H1 (cell line): ENCODE data around the gene ZNF771. TPM values are rescaled to one million over a fixed set of nuclear protein-coding genes. Genes with fewer than 3 reads are reported as not detected.

Experiments
- CTCF ChIA-PET: fragments of 300-600 bp; sonication (Branson Sonifier 250); formaldehyde crosslinking; loops from one replicate; lab custom pipeline; 2021; ENCODE audit not compliant: partially characterized antibody; lab: Charles Lee
- POLR2A ChIA-PET: fragments of 300-600 bp; sonication (Branson Sonifier 250); formaldehyde crosslinking; loops from one replicate; lab custom pipeline; 2021; ENCODE audit warnings: inconsistent platforms; ENCODE audit not compliant: partially characterized antibody; lab: Charles Lee
- DNase-seq, 2 experiments: peaks; one replicate each; pipeline versions ENCODE4 v3.0.0 to v3.0.0-alpha.2; 2010 to 2022; ENCODE audit warnings: low spot score in 2 of 2, low read depth in 1 of 2, mixed read lengths in 1 of 2
- FAIRE-seq: peaks from 2 replicates; lab custom pipeline; 2011; peaks lifted over from hg19 to GRCh38; lab: Jason Lieb, UNC
- H2AFZ ChIP-seq: 2 replicates; pipeline ENCODE4 v1.8.1; 2012; ENCODE audit warnings: low read length, inconsistent platforms
- H2AK5ac ChIP-seq: 2 replicates; pipeline ENCODE4 v1.6.1; 2013; ENCODE audit warnings: low read depth, low read length
- H2BK120ac ChIP-seq: replicated peaks from 2 replicates; pipeline ENCODE3; 2013; ENCODE audit warnings: low read depth, low read length, inconsistent platforms
- H2BK12ac ChIP-seq: 2 replicates; pipeline ENCODE4 v1.6.1; 2013; ENCODE audit warnings: low read depth, low read length
- H2BK15ac ChIP-seq: 2 replicates; pipeline ENCODE4 v1.6.1; 2013; ENCODE audit warnings: low read length
- H2BK20ac ChIP-seq: 2 replicates; pipeline ENCODE4 v1.6.1; 2013; ENCODE audit warnings: low read length
- H2BK5ac ChIP-seq: 2 replicates; pipeline ENCODE4 v1.6.1; 2013; ENCODE audit warnings: low read depth, low read length
- H3K14ac ChIP-seq: 2 replicates; pipeline ENCODE4 v1.6.1; 2013; ENCODE audit warnings: inconsistent platforms; ENCODE audit not compliant: insufficient read length
- H3K18ac ChIP-seq: 2 replicates; pipeline ENCODE4 v1.6.1; 2013; ENCODE audit warnings: low read length; ENCODE audit errors: extremely low read depth
- H3K23ac ChIP-seq: 2 replicates; pipeline ENCODE4 v1.6.1; 2013; ENCODE audit warnings: inconsistent platforms; ENCODE audit not compliant: insufficient read length
- H3K23me2 ChIP-seq: 2 replicates; pipeline ENCODE4 v1.6.1; 2013; ENCODE audit warnings: low read depth, low read length
- H3K27ac ChIP-seq: 2 replicates; pipeline ENCODE4 v1.6.1; 2011; ENCODE audit warnings: low read depth, low read length, inconsistent platforms
- H3K27me3 ChIP-seq, 4 experiments: replicated peaks in 1 of 4; 1 replicate in 1 of 4; 2 replicates in 3 of 4; pipeline versions ENCODE4 v1.6.1 to v1.8.1; 2011 to 2013; ENCODE audit warnings: low read length in 3 of 4, mild to moderate bottlenecking in 3 of 4, inconsistent platforms in 2 of 4, mixed read lengths in 2 of 4, moderate library complexity in 1 of 4; ENCODE audit not compliant: control insufficient read depth in 3 of 4, insufficient read depth in 3 of 4; ENCODE audit errors: extremely low read depth in 1 of 4
- H3K36me3 ChIP-seq, 4 experiments: 2 replicates each; pipeline versions ENCODE4 v1.6.1 to v1.8.1; 2011 to 2013; ENCODE audit warnings: mild to moderate bottlenecking in 4 of 4, low read length in 3 of 4, moderate library complexity in 2 of 4, control low read depth in 1 of 4, inconsistent platforms in 1 of 4; ENCODE audit not compliant: insufficient read depth in 4 of 4, control insufficient read depth in 2 of 4
- H3K4ac ChIP-seq: replicated peaks from 2 replicates; pipeline ENCODE3; 2013; ENCODE audit warnings: low read length, low read depth, mixed read lengths, inconsistent platforms; ENCODE audit not compliant: insufficient read length
- H3K4me1 ChIP-seq, 4 experiments: replicated peaks in 1 of 4; 1 replicate in 1 of 4; 2 replicates in 3 of 4; pipeline versions ENCODE4 v1.6.1 to v1.8.1; 2011 to 2013; ENCODE audit warnings: low read length in 3 of 4, inconsistent platforms in 2 of 4, mixed read lengths in 1 of 4; ENCODE audit not compliant: insufficient read depth in 4 of 4, control insufficient read depth in 3 of 4
- H3K4me2 ChIP-seq, 2 experiments: 2 replicates each; pipeline versions ENCODE4 v1.6.1 to v1.8.1; 2011 to 2013; ENCODE audit warnings: low read depth in 2 of 2, low read length in 2 of 2, control low read depth in 1 of 2, inconsistent platforms in 1 of 2, mild to moderate bottlenecking in 1 of 2; ENCODE audit not compliant: insufficient read depth in 1 of 2
- H3K4me3 ChIP-seq, 4 experiments: fragments of 200-600, 300-600 bp in 1 of 4; sonication (generic), shearing (Covaris generic), sonication (Bioruptor Twin) in 1 of 4; 2 replicates each; pipeline versions ENCODE4 v1.5.1 to v1.8.1; 2011 to 2016; ENCODE audit warnings: low read length in 4 of 4, low read depth in 3 of 4, control low read depth in 2 of 4, inconsistent platforms in 2 of 4, mild to moderate bottlenecking in 2 of 4, mixed read lengths in 1 of 4, moderate library complexity in 1 of 4; ENCODE audit not compliant: insufficient read depth in 2 of 4; ENCODE audit errors: extremely low read depth in 1 of 4
- H3K56ac ChIP-seq: replicated peaks from 2 replicates; pipeline ENCODE3; 2013; ENCODE audit warnings: low read depth, mild to moderate bottlenecking, mixed read lengths, low read length, inconsistent platforms; ENCODE audit not compliant: insufficient read length
- H3K79me1 ChIP-seq: 2 replicates; pipeline ENCODE4 v1.6.1; 2013; ENCODE audit warnings: low read depth, low read length, control low read depth
- H3K79me2 ChIP-seq, 2 experiments: 2 replicates each; pipeline versions ENCODE4 v1.6.1 to v1.8.1; 2012 to 2013; ENCODE audit warnings: low read length in 2 of 2, mild to moderate bottlenecking in 2 of 2, inconsistent platforms in 1 of 2; ENCODE audit not compliant: insufficient read depth in 2 of 2, control insufficient read depth in 1 of 2
- H3K9ac ChIP-seq, 4 experiments: replicated peaks in 1 of 4; 1 replicate in 1 of 4; 2 replicates in 3 of 4; pipeline versions ENCODE4 v1.6.1 to v1.8.1; 2011 to 2013; ENCODE audit warnings: low read depth in 3 of 4, low read length in 3 of 4, control low read depth in 2 of 4, mild to moderate bottlenecking in 2 of 4, moderate library complexity in 2 of 4, inconsistent platforms in 1 of 4; ENCODE audit errors: extremely low read depth in 1 of 4
- H3K9me3 ChIP-seq, 2 experiments: 2 replicates each; pipeline versions ENCODE4 v1.6.1 to v1.8.1; 2012 to 2013; ENCODE audit warnings: mild to moderate bottlenecking in 2 of 2, moderate library complexity in 2 of 2, control low read depth in 1 of 2, inconsistent platforms in 1 of 2, low read depth in 1 of 2, low read length in 1 of 2, mixed read lengths in 1 of 2; ENCODE audit not compliant: insufficient read depth in 2 of 2
- H4K20me1 ChIP-seq, 2 experiments: replicated peaks in 1 of 2; 2 replicates each; pipeline versions ENCODE3 to v1.8.1; 2011 to 2013; ENCODE audit warnings: inconsistent platforms in 2 of 2, low read length in 2 of 2, mild to moderate bottlenecking in 1 of 2; ENCODE audit not compliant: insufficient read depth in 2 of 2, control insufficient read depth in 1 of 2
- H4K5ac ChIP-seq: 2 replicates; pipeline ENCODE4 v1.6.1; 2013; ENCODE audit warnings: low read length, low read depth, mixed read lengths, inconsistent platforms; ENCODE audit not compliant: insufficient read length
- H4K8ac ChIP-seq: 2 replicates; pipeline ENCODE4 v1.8.0; 2013; ENCODE audit warnings: mild to moderate bottlenecking, moderate library complexity, low read length, inconsistent platforms; ENCODE audit not compliant: insufficient read depth; ENCODE audit errors: extremely low read depth
- H4K91ac ChIP-seq: replicated peaks from 2 replicates; pipeline ENCODE3; 2013; ENCODE audit warnings: low read length, mixed read lengths, inconsistent platforms; ENCODE audit not compliant: insufficient read length
- ASH2L ChIP-seq: fragments of 200-600, 300-600 bp; sonication (generic); IDR thresholded peaks from one replicate; pipeline ENCODE4 v1.7.1; 2017; ENCODE audit warnings: low read length
- BRCA1 ChIP-seq: IDR thresholded peaks from 2 replicates; pipeline ENCODE4 v1.6.1; 2012; ENCODE audit warnings: low read depth, low read length, improper control_type of control experiment
- EP300 ChIP-seq, 2 experiments: IDR thresholded peaks; 1 replicate in 1 of 2; 2 replicates in 1 of 2; pipeline ENCODE4 v1.6.1; 2011 to 2012; ENCODE audit warnings: low read depth in 2 of 2, low read length in 2 of 2, mild to moderate bottlenecking in 2 of 2, borderline replicate concordance in 1 of 2, inconsistent platforms in 1 of 2, moderate library complexity in 1 of 2
- RNF2 ChIP-seq: fragments of 200-900, 300-1000 bp; sonication (generic); IDR thresholded peaks from 2 replicates; pipeline ENCODE4 v1.7.1; 2016; ENCODE audit warnings: borderline replicate concordance, low read depth, mild to moderate bottlenecking, antibody characterized with exemption, low read length; ENCODE audit not compliant: poor library complexity, severe bottlenecking; ENCODE audit errors: missing control alignments
- RXRA ChIP-seq: IDR thresholded peaks from 2 replicates; pipeline ENCODE4 v1.6.1; 2011; ENCODE audit warnings: low read depth, mild to moderate bottlenecking, low read length, moderate library complexity; ENCODE audit not compliant: insufficient read depth
- SRF ChIP-seq: IDR thresholded peaks from 2 replicates; pipeline ENCODE4 v1.6.1; 2011; ENCODE audit warnings: mild to moderate bottlenecking, low read depth, low read length, moderate library complexity
- TBP ChIP-seq: IDR thresholded peaks from 2 replicates; pipeline ENCODE4 v1.6.1; 2011; ENCODE audit warnings: low read depth, low read length, improper control_type of control experiment
- TEAD4 ChIP-seq: IDR thresholded peaks from 2 replicates; pipeline ENCODE4 v1.6.1; 2012; ENCODE audit warnings: low read depth, low read length, inconsistent platforms, mixed read lengths
- YY1 ChIP-seq: IDR thresholded peaks from 2 replicates; pipeline ENCODE4 v1.6.1; 2011; ENCODE audit warnings: low read depth, mild to moderate bottlenecking, low read length
- WGBS, 2 experiments: shearing (Covaris generic) in 1 of 2; methylation state at CpG; one replicate each; pipeline versions ENCODE4 v1.1.6 to v1.1.7; 2013 to 2015; ENCODE audit warnings: low lambda C conversion rate in 2 of 2, mixed read lengths in 2 of 2, inconsistent platforms in 1 of 2, low coverage in 1 of 2, missing lambda C conversion rate in 1 of 2; ENCODE audit not compliant: insufficient replicate concordance in 2 of 2, insufficient coverage in 1 of 2, insufficient read length in 1 of 2; ENCODE audit errors: extremely low coverage in 1 of 2, missing lambda C conversion rate in 1 of 2; 5-methylcytosine and 5-hydroxymethylcytosine counted together
- polyA plus RNA-seq, 7 experiments: library from polyadenylated mRNA; depleted of rRNA in 3 of 7; stranded (reverse) in 5 of 7; unstranded in 2 of 7; fragments of >200 nt in 5 of 7; fragments of 200-250 nt in 2 of 7; gene quantifications; 1 replicate in 5 of 7; 2 replicates in 1 of 7; 4 replicates in 1 of 7; pipeline versions ENCODE4 v1.2.1 to v1.2.3, GENCODE V29; 2011 to 2013; ENCODE audit warnings: missing spikeins in 2 of 7, mixed read lengths in 2 of 7
- total RNA-seq: library from RNA; stranded (reverse); fragmentation: NEBNext Ultra II Directional; extraction: Animal tissue kit (Norgen Biotek cat#: 25700); gene quantifications from 2 replicates; pipeline ENCODE4 v1.2.1, GENCODE V29; 2021
- TF ChIP-seq, protein P1 (sequence below): IDR thresholded peaks from 2 replicates; pipeline ENCODE4 v1.6.1; 2012; ENCODE audit warnings: inconsistent platforms

ZNF771 gene
- total and polyA plus RNA-seq, 2 of the 8 experiments (the other 6 are each of a cell fraction or from before 2014, with no cell fraction given), result 10.6 to 15.7 TPM

DNA sequence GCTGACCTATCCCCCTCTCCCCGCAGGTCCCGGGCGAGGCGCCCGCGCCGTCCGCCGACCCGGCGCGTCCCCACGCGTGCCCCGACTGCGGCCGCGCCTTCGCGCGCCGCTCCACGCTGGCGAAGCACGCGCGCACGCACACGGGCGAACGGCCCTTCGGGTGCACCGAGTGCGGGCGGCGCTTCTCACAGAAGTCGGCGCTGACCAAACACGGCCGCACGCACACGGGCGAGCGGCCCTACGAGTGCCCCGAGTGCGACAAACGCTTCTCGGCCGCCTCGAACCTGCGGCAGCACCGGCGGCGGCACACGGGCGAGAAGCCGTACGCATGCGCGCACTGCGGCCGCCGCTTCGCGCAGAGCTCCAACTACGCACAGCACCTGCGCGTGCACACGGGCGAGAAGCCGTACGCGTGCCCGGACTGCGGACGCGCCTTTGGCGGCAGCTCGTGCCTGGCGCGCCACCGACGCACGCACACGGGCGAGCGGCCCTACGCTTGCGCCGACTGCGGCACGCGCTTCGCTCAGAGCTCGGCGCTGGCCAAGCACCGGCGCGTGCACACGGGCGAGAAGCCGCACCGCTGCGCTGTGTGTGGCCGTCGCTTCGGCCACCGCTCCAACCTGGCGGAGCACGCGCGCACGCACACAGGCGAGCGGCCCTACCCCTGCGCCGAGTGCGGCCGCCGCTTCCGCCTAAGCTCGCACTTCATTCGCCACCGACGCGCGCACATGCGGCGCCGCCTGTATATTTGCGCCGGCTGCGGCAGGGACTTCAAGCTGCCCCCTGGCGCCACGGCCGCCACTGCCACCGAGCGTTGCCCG lies 10.3 kb downstream of the ZNF771 start:
- 2% methylated on average over 129 of the region's 140 CpGs; no CpG with 5 or more reads in 1 of the 2 experiments for WGBS, 2 experiments
- peak; percentile 36; the same call in 1 of the 2 replicates for TF ChIP-seq TBP
- no peak for TF ChIP-seq RXRA
- TF ChIP-seq EP300 (IDR thresholded peaks at IDR 0.05; ENCODE audit: borderline replicate concordance in 1 of 2, low read depth in 2 of 2, low read length in 2 of 2), result no peak
- TF ChIP-seq, protein P1, sequence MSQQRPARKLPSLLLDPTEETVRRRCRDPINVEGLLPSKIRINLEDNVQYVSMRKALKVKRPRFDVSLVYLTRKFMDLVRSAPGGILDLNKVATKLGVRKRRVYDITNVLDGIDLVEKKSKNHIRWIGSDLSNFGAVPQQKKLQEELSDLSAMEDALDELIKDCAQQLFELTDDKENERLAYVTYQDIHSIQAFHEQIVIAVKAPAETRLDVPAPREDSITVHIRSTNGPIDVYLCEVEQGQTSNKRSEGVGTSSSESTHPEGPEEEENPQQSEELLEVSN, result peak; percentile 83
- TF ChIP-seq ASH2L, result no peak
- TF ChIP-seq SRF, result no peak
- TF ChIP-seq RNF2, result no peak
- TF ChIP-seq TEAD4, result no peak; the same call in 1 of the 2 replicates
- no peak for TF ChIP-seq YY1
- TF ChIP-seq BRCA1, result no peak

More for the DNA sequence above, 10.3 kb downstream of the ZNF771 start:
- Histone ChIP-seq H4K20me1 (peaks cover 2 to 12% of the 10 kb centered on the region in 2 experiments), H3K9ac (peak overlapping the region in 3 of 4 experiments; percentile 25 to 50 (median 32); a peak in 5 of 7 replicates), H2BK120ac (no peak overlapping the region), H3K56ac (no peak overlapping the region), H3K4me1 (peaks cover 3 to 6% (median 5%) of the 10 kb centered on the region in 4 experiments; a peak in 6 of 7 replicates), H3K9me3 (no peaks in the 10 kb centered on the region), H4K91ac (no peak overlapping the region), H3K27me3 (no peaks in the 10 kb centered on the region), H2BK20ac (no peak overlapping the region), H4K5ac (no peak overlapping the region), H3K4me2 (peak overlapping the region; percentile 64 to 76), H3K23me2 (peaks cover 8% of the 10 kb centered on the region; the same call in 1 of the 2 replicates), H3K4ac (peak overlapping the region; percentile 34), H2BK15ac (no peak overlapping the region), H2AK5ac (no peak overlapping the region), H3K14ac (no peak overlapping the region), H2BK12ac (no peak overlapping the region), H3K27ac (no peak overlapping the region), H3K23ac (no peak overlapping the region), H2BK5ac (0 out of 2 replicates have a peak overlapping the region, but pooled peaks have one; percentile 32), H3K79me2 (no peaks in the 10 kb centered on the region), H3K79me1 (peaks cover 6% of the 10 kb centered on the region; the same call in 1 of the 2 replicates), H3K4me3 (peak overlapping the region; percentile 36 to 60 (median 50)), H2AFZ (no peak overlapping the region), H3K36me3 (peaks cover 6 to 23% (median 8%) of the 10 kb centered on the region in 4 experiments), H4K8ac (peak overlapping the region; percentile 71), H3K18ac (no peak overlapping the region)
- FAIRE-seq, result no peak
- ChIA-PET CTCF (interaction anchor here (0.6 to 3.3 kb wide), 14 partner anchors 8 to 212 kb away, joined by 3 to 13 read pairs (median 4); partner anchors contain the start of genes DCTPP1, ZNF48 and ZNF771), POLR2A (interaction anchor here (0.6 to 4.0 kb wide), 22 partner anchors 10 to 353 kb away, joined by 3 to 34 read pairs (median 3); partner anchors contain the start of genes ALDOA, CD2BP2, DCTPP1 and ZNF48)
- peak; percentile 86 to 94 for DNase-seq
